KMS-11 (cell line): ENCODE data around the gene CCDC91.

Experiments
- H2AFZ ChIP-seq: fragments of 200-600 bp; sonication (generic); 2 replicates; pipeline ENCODE4 v1.6.1; 2016; ENCODE audit warnings: antibody characterized with exemption, mixed run types, low read depth
- H3K27ac ChIP-seq: fragments of 200-600 bp; sonication (generic); 2 replicates; pipeline ENCODE4 v1.6.1; 2016; ENCODE audit warnings: mild to moderate bottlenecking, mixed run types
- H3K27me3 ChIP-seq: fragments of 200-600 bp; sonication (generic); 2 replicates; pipeline ENCODE4 v1.6.1; 2017; ENCODE audit warnings: mild to moderate bottlenecking, low read depth, mixed run types, moderate library complexity; ENCODE audit not compliant: insufficient read depth
- H3K36me3 ChIP-seq: fragments of 200-600 bp; sonication (generic); 2 replicates; pipeline ENCODE4 v1.6.1; 2017; ENCODE audit warnings: mild to moderate bottlenecking, mixed run types; ENCODE audit not compliant: insufficient read depth
- H3K4me1 ChIP-seq: fragments of 200-600 bp; sonication (generic); 2 replicates; pipeline ENCODE4 v1.6.1; 2016; ENCODE audit warnings: mild to moderate bottlenecking, low read depth, mixed run types; ENCODE audit not compliant: poor library complexity, severe bottlenecking
- H3K4me2 ChIP-seq: fragments of 200-600 bp; sonication (generic); 2 replicates; pipeline ENCODE4 v1.7.0; 2016; ENCODE audit warnings: mild to moderate bottlenecking, mixed run types
- H3K4me3 ChIP-seq: fragments of 200-600 bp; sonication (generic); IDR thresholded peaks from 2 replicates; pipeline ENCODE4 v1.6.1; 2017; ENCODE audit warnings: low read depth, low read length, mixed read lengths; ENCODE audit not compliant: insufficient read depth
- H3K79me2 ChIP-seq: fragments of 200-600 bp; sonication (generic); 2 replicates; pipeline ENCODE4 v1.6.1; 2016; ENCODE audit warnings: low read depth, mixed run types; ENCODE audit not compliant: insufficient read depth
- H3K9ac ChIP-seq: fragments of 200-600 bp; sonication (generic); 2 replicates; pipeline ENCODE4 v1.6.1; 2016; ENCODE audit warnings: mild to moderate bottlenecking, mixed run types
- H4K20me1 ChIP-seq: fragments of 200-600 bp; sonication (generic); 2 replicates; pipeline ENCODE4 v1.6.1; 2016; ENCODE audit warnings: mild to moderate bottlenecking, mixed run types; ENCODE audit not compliant: insufficient read depth
- CTCF ChIP-seq: fragments of 200-600 bp; sonication (generic); conservative IDR thresholded peaks from 2 replicates; pipeline ENCODE4 v1.6.1; 2017; ENCODE audit warnings: low read depth, mild to moderate bottlenecking, antibody characterized with exemption, low read length, moderate library complexity, mixed read lengths

CCDC91 gene

GRCh38 chr12:28248555-28249145 is 58.4 kb downstream of the CCDC91 start:
- no peaks in the 10 kb centered on the region for H3K27me3 ChIP-seq
- H3K9ac ChIP-seq: no peak overlapping the region
- H3K4me2 ChIP-seq: no peak overlapping the region
- H2AFZ ChIP-seq: no peak overlapping the region
- H3K79me2 ChIP-seq: no peaks in the 10 kb centered on the region
- no peaks in the 10 kb centered on the region for H3K36me3 ChIP-seq
- peaks cover 31% of the 10 kb centered on the region for H3K4me1 ChIP-seq
- H4K20me1 ChIP-seq: no peaks in the 10 kb centered on the region
- TF ChIP-seq CTCF: no peak
- H3K27ac ChIP-seq: no peak overlapping the region
- H3K4me3 ChIP-seq: no peak overlapping the region

DNA sequence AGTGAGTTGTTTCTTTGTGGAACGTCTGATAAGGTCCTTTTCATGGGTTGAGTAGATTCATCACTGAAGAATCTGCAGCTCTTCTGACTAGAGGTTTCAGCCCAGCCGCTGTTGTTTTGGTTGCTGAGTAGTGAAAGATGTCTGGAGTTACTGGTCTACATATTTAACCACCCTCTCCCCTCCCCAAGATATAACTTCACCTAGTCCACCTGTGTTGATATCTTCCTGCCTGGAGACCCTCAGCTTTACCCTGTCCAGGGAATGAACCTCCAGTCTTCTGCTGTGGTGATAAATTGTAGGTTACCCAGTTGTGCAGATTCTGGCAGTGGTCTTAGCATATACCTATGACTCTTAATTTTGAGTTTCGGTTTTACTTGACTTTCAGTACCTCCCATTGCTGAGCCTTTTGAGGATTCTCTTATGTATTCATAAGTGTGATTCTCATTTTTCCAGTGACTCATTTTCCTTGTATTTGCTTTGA is 62.9 kb downstream of the CCDC91 start:
- Histone ChIP-seq H3K4me1 (peaks cover 55% of the 10 kb centered on the region), H2AFZ (peak overlapping the region; percentile 17; the same call in 1 of the 2 replicates), H3K4me3 (no peak overlapping the region)

GRCh38 chr12:28257411-28257810 is 67.2 kb downstream of the CCDC91 start:
- 0 out of 2 replicates have a peak, but pooled peaks cover 6% of the 10 kb centered on the region for H3K79me2 ChIP-seq
- no peak for TF ChIP-seq CTCF
- no peak overlapping the region for H3K9ac ChIP-seq
- no peaks in the 10 kb centered on the region for H4K20me1 ChIP-seq
- no peak overlapping the region for H2AFZ ChIP-seq
- no peak overlapping the region for H3K4me3 ChIP-seq
- H3K27me3 ChIP-seq: no peaks in the 10 kb centered on the region
- H3K4me2 ChIP-seq: no peak overlapping the region
- H3K4me1 ChIP-seq: peaks cover 34% of the 10 kb centered on the region
- no peaks in the 10 kb centered on the region for H3K36me3 ChIP-seq
- H3K27ac ChIP-seq: no peak overlapping the region

More for the DNA sequence above, 62.9 kb downstream of the CCDC91 start:
- TF ChIP-seq CTCF: no peak
- no peaks in the 10 kb centered on the region for H3K36me3 ChIP-seq
- peak overlapping the region; percentile 23; the same call in 1 of the 2 replicates for H3K9ac ChIP-seq
- peak overlapping the region; percentile 83 for H3K4me2 ChIP-seq
- H3K27ac ChIP-seq: peak overlapping the region; percentile 71
- H3K27me3 ChIP-seq: no peaks in the 10 kb centered on the region
- 0 out of 2 replicates have a peak, but pooled peaks cover 6% of the 10 kb centered on the region for H3K79me2 ChIP-seq
- H4K20me1 ChIP-seq: no peaks in the 10 kb centered on the region

GRCh38 chr12:28258998-28259397 is 68.7 kb downstream of the CCDC91 start:
- Histone ChIP-seq H3K27ac (no peak overlapping the region), H2AFZ (no peak overlapping the region), H3K27me3 (no peaks in the 10 kb centered on the region), H3K4me1 (peaks cover 21% of the 10 kb centered on the region), H3K9ac (no peak overlapping the region), H3K79me2 (0 out of 2 replicates have a peak, but pooled peaks cover 3% of the 10 kb centered on the region), H3K4me2 (no peak overlapping the region), H3K36me3 (no peaks in the 10 kb centered on the region), H4K20me1 (no peaks in the 10 kb centered on the region), H3K4me3 (no peak overlapping the region)
- no peak for TF ChIP-seq CTCF
